Measurements from ENCODE around the gene MAK. TPM values are rescaled to one million over a fixed set of nuclear protein-coding genes. Genes with fewer than 3 reads are reported as not detected.

Gene MAK
- total RNA-seq, 1 experiment from 2014 or later = 0.07 TPM

DNA sequence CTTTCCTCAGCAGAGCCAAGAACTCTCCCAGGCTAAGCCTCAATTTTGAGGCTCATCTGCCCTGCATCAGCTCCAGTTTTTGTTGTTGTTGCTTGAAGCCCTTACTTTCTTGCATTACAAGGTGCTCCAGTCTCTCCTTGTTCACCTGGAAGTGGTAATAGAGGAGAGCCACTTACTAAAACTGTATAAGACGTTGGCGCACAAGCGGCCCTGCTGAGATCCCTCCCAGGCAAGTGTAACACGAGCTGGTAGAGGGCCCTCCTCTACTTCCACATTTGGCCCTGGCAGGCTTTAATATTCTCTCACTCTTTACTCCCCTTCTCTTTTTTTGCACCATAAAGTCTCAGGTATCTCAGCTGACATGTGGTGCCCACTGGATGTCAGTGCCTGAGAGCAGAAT is 24.0 kb upstream of the MAK start:
- no peak for DNase-seq (ENCODE audit: low spot score)
- H3K27ac Mint-ChIP-seq = no peak overlapping the region
- peak; percentile 67 for ATAC-seq
- no peaks in the 10 kb centered on the region; the same call in 1 of the 2 replicates for H3K27me3 Mint-ChIP-seq (ENCODE audit: low read depth)
- ChIA-PET POLR2A (no interaction called here), CTCF (interaction anchor here (1.4 kb wide), 1 partner anchor 24 kb away, joined by 4 read pairs; the partner anchor contains the start of gene SYCP2L)
- H3K4me1 Mint-ChIP-seq = peaks cover 4% of the 10 kb centered on the region
- TF ChIP-seq, protein P1, sequence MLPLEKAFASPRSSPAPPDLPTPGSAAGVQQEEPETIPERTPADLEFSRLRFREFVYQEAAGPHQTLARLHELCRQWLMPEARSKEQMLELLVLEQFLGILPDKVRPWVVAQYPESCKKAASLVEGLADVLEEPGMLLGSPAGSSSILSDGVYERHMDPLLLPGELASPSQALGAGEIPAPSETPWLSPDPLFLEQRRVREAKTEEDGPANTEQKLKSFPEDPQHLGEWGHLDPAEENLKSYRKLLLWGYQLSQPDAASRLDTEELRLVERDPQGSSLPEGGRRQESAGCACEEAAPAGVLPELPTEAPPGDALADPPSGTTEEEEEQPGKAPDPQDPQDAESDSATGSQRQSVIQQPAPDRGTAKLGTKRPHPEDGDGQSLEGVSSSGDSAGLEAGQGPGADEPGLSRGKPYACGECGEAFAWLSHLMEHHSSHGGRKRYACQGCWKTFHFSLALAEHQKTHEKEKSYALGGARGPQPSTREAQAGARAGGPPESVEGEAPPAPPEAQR (CRISPR knock-in tag; IDR thresholded peaks at IDR 0.05) = no peak
- TF ChIP-seq IRF2 (CRISPR knock-in tag; IDR thresholded peaks at IDR 0.05; ENCODE audit: borderline replicate concordance, low read depth) (no peak), ZBTB21 (CRISPR knock-in tag; IDR thresholded peaks at IDR 0.05; ENCODE audit: borderline replicate concordance) (no peak), ZNF263 (CRISPR knock-in tag; IDR thresholded peaks at IDR 0.05; ENCODE audit: low read depth) (no peak), FOXK1 (CRISPR knock-in tag; IDR thresholded peaks at IDR 0.05) (no peak), EMX1 (CRISPR knock-in tag; IDR thresholded peaks at IDR 0.05) (no peak), ZNF396 (CRISPR knock-in tag; IDR thresholded peaks at IDR 0.05; ENCODE audit: borderline replicate concordance) (no peak), SOX15 (CRISPR knock-in tag; IDR thresholded peaks at IDR 0.05) (no peak), CREB1 (CRISPR knock-in tag; IDR thresholded peaks at IDR 0.05) (no peak), HMGA2 (CRISPR knock-in tag; IDR thresholded peaks at IDR 0.05) (no peak), SMAD3 (CRISPR knock-in tag; IDR thresholded peaks at IDR 0.05; ENCODE audit: borderline replicate concordance) (no peak), GABPB1 (CRISPR knock-in tag; IDR thresholded peaks at IDR 0.05) (no peak), MYBL2 (CRISPR knock-in tag; IDR thresholded peaks at IDR 0.05) (no peak)
- TF ChIP-seq, protein P2, sequence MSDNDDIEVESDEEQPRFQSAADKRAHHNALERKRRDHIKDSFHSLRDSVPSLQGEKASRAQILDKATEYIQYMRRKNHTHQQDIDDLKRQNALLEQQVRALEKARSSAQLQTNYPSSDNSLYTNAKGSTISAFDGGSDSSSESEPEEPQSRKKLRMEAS (CRISPR knock-in tag; IDR thresholded peaks at IDR 0.05) = no peak
- TF ChIP-seq, protein P3, sequence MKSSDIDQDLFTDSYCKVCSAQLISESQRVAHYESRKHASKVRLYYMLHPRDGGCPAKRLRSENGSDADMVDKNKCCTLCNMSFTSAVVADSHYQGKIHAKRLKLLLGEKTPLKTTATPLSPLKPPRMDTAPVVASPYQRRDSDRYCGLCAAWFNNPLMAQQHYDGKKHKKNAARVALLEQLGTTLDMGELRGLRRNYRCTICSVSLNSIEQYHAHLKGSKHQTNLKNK (CRISPR knock-in tag; IDR thresholded peaks at IDR 0.05) = no peak
- TF ChIP-seq, protein P4, sequence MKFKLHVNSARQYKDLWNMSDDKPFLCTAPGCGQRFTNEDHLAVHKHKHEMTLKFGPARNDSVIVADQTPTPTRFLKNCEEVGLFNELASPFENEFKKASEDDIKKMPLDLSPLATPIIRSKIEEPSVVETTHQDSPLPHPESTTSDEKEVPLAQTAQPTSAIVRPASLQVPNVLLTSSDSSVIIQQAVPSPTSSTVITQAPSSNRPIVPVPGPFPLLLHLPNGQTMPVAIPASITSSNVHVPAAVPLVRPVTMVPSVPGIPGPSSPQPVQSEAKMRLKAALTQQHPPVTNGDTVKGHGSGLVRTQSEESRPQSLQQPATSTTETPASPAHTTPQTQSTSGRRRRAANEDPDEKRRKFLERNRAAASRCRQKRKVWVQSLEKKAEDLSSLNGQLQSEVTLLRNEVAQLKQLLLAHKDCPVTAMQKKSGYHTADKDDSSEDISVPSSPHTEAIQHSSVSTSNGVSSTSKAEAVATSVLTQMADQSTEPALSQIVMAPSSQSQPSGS (CRISPR knock-in tag; IDR thresholded peaks at IDR 0.05; ENCODE audit: borderline replicate concordance, low read depth) = no peak
- TF ChIP-seq, protein P5, sequence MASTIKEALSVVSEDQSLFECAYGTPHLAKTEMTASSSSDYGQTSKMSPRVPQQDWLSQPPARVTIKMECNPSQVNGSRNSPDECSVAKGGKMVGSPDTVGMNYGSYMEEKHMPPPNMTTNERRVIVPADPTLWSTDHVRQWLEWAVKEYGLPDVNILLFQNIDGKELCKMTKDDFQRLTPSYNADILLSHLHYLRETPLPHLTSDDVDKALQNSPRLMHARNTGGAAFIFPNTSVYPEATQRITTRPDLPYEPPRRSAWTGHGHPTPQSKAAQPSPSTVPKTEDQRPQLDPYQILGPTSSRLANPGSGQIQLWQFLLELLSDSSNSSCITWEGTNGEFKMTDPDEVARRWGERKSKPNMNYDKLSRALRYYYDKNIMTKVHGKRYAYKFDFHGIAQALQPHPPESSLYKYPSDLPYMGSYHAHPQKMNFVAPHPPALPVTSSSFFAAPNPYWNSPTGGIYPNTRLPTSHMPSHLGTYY (CRISPR knock-in tag; IDR thresholded peaks at IDR 0.05) = no peak
- TF ChIP-seq, protein P6, sequence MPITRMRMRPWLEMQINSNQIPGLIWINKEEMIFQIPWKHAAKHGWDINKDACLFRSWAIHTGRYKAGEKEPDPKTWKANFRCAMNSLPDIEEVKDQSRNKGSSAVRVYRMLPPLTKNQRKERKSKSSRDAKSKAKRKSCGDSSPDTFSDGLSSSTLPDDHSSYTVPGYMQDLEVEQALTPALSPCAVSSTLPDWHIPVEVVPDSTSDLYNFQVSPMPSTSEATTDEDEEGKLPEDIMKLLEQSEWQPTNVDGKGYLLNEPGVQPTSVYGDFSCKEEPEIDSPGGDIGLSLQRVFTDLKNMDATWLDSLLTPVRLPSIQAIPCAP (CRISPR knock-in tag; IDR thresholded peaks at IDR 0.05) = no peak
- TF ChIP-seq, protein P7, sequence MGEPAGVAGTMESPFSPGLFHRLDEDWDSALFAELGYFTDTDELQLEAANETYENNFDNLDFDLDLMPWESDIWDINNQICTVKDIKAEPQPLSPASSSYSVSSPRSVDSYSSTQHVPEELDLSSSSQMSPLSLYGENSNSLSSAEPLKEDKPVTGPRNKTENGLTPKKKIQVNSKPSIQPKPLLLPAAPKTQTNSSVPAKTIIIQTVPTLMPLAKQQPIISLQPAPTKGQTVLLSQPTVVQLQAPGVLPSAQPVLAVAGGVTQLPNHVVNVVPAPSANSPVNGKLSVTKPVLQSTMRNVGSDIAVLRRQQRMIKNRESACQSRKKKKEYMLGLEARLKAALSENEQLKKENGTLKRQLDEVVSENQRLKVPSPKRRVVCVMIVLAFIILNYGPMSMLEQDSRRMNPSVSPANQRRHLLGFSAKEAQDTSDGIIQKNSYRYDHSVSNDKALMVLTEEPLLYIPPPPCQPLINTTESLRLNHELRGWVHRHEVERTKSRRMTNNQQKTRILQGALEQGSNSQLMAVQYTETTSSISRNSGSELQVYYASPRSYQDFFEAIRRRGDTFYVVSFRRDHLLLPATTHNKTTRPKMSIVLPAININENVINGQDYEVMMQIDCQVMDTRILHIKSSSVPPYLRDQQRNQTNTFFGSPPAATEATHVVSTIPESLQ (CRISPR knock-in tag; IDR thresholded peaks at IDR 0.05) = no peak
- no peak overlapping the region for H3K4me3 Mint-ChIP-seq
- H3K36me3 Mint-ChIP-seq = no peaks in the 10 kb centered on the region
- peaks cover 8% of the 10 kb centered on the region; the same call in 1 of the 2 replicates for H3K9me3 Mint-ChIP-seq

Measured in WTC11 (cell line).